ENCODE data around the gene PML.

Gene PML, protein sequence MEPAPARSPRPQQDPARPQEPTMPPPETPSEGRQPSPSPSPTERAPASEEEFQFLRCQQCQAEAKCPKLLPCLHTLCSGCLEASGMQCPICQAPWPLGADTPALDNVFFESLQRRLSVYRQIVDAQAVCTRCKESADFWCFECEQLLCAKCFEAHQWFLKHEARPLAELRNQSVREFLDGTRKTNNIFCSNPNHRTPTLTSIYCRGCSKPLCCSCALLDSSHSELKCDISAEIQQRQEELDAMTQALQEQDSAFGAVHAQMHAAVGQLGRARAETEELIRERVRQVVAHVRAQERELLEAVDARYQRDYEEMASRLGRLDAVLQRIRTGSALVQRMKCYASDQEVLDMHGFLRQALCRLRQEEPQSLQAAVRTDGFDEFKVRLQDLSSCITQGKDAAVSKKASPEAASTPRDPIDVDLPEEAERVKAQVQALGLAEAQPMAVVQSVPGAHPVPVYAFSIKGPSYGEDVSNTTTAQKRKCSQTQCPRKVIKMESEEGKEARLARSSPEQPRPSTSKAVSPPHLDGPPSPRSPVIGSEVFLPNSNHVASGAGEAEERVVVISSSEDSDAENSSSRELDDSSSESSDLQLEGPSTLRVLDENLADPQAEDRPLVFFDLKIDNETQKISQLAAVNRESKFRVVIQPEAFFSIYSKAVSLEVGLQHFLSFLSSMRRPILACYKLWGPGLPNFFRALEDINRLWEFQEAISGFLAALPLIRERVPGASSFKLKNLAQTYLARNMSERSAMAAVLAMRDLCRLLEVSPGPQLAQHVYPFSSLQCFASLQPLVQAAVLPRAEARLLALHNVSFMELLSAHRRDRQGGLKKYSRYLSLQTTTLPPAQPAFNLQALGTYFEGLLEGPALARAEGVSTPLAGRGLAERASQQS

DNA sequence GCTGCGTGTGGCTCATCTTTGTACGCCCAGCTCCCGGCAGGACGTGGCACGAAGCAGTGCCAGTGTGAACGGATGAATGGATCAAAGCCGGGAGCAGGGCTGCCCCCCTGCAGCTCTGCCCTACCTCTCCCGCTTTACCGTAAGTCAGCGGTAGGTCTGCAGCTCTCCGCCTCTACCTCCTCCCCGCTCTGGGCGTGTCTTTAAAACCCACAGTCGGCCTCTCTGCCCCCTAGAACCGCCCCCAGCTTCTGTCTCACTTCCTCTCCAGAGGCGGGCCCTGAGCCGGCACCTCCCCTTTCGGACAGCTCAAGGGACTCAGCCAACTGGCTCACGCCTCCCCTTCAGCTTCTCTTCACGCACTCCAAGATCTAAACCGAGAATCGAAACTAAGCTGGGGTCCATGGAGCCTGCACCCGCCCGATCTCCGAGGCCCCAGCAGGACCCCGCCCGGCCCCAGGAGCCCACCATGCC is at the start of gene PML:
Gene PML, plus strand, starts transcription at position 304 of the 471 bp plus-strand sequence. Its CDS starts 97 bp downstream, at position 401.
- TF ChIP-seq JUND (IDR thresholded peaks at IDR 0.05; ENCODE audit: low read depth): no peak
- peak; percentile 96 for DNase-seq (ENCODE audit: low read depth in 1 of 2, low spot score in 1 of 2)
- in situ Hi-C loops (cut with HindIII; ENCODE audit: low pct_unique_long_range_greater_than_20kb, low sequenced_read_pairs): no loop called here

DNA sequence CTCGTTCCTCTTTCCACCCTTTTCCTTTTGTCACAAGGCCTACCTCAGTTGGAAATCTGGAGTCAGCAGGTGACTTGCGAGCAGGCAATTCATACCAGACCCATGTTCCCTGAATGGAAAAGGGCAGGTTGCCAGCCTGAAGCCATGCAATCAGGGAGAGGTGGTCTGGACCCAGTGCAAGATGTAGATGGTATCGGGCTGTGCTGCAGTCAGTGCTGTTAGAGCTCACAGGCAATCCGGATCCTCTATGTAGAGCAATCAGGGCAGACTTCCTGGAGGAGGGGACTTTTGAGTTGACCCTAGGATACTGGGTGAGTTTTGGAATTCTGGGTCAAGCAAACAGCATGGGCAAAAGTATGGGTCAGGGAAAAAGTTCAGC is 49.4 kb upstream of the PML start:
- in situ Hi-C loops (cut with HindIII; ENCODE audit: low pct_unique_long_range_greater_than_20kb, low sequenced_read_pairs): no loop called here
- no peak for TF ChIP-seq JUND (IDR thresholded peaks at IDR 0.05; ENCODE audit: low read depth)
- DNase-seq (ENCODE audit: low read depth in 1 of 2, low spot score in 1 of 2): no peak

DNA sequence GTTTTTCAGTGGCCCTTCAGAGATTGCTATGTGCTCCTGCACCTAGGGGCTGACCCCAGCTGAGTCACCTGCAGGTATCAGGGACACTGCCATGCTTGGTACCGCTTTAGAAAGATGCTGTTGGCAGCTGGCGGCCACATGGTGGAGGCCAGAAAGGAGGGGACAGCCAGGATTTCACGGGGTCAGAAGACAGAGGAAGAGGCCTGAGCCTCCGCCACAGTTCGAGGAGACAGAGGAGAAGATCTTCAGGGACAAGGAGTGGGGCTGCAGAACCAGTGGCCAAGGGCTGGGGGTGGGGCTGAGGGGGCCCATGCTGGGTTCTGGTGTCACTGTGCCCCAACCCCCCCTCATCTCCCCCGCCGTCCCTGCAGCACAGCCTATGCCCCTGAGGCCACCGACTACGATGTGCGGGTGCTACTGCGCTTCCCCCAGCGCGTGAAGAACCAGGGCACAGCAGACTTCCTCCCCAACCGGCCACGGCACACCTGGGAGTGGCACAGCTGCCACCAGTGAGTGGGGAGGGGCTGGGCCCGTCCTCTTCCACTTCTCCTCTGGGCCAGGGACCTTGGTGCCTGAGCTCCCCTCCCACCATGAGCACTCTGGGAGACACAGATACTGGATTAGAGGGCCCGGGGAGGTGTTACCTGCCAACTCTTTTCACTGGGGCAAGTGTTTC is 48.3 kb upstream of the PML start:
- TF ChIP-seq JUND (IDR thresholded peaks at IDR 0.05; ENCODE audit: low read depth): no peak
- no peak for DNase-seq (ENCODE audit: low read depth in 1 of 2, low spot score in 1 of 2)
- in situ Hi-C loops (cut with HindIII; ENCODE audit: low pct_unique_long_range_greater_than_20kb, low sequenced_read_pairs): no loop called here

DNA sequence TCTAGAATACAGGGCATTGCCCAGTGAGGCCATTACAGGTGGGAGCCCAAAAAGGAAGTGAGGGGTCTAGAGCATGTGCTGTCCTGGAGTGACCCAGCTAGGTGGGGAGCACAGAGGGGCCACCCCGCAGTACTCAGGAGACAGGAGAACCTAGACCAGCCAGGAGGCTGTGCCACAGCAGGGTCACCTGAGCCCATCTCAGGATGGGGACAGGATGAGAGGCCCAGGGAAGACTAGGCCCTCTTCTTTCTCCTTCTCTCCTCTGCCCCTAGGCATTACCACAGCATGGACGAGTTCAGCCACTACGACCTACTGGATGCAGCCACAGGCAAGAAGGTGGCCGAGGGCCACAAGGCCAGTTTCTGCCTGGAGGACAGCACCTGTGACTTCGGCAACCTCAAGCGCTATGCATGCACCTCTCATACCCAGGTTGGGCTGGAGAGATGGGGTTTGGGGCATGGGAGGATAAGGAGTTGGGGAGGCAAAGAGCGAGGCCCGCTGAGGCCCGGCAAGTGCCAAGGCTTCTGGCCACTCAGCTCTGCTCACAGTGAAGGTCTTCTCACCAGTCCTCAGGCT is 47.6 kb upstream of the PML start:
- no peak for DNase-seq (ENCODE audit: low read depth in 1 of 2, low spot score in 1 of 2)
- in situ Hi-C loops (cut with HindIII; ENCODE audit: low pct_unique_long_range_greater_than_20kb, low sequenced_read_pairs): no loop called here

DNA sequence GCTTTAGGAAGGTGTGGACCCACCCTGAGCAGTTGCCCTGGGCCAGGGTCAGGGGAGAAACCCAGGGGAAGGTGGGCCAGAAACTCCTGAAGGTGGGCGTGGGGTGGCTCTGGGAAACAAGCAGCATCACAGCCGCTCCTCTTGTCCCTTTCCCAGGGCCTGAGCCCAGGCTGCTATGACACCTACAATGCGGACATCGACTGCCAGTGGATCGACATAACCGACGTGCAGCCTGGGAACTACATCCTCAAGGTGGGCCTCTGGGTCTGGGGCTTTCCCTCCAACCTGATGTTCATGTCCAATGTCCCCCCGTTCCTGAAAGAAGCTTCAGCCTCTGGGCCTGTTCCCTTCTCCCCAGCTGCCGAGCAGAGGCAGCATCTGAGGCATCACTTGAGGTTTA is 46.9 kb upstream of the PML start:
- in situ Hi-C loops (cut with HindIII; ENCODE audit: low pct_unique_long_range_greater_than_20kb, low sequenced_read_pairs): no loop called here
- no peak for DNase-seq (ENCODE audit: low read depth in 1 of 2, low spot score in 1 of 2)
- no peak for TF ChIP-seq JUND (IDR thresholded peaks at IDR 0.05; ENCODE audit: low read depth)

More for the DNA sequence above, 47.6 kb upstream of the PML start:
- TF ChIP-seq JUND (IDR thresholded peaks at IDR 0.05; ENCODE audit: low read depth): no peak

DNA sequence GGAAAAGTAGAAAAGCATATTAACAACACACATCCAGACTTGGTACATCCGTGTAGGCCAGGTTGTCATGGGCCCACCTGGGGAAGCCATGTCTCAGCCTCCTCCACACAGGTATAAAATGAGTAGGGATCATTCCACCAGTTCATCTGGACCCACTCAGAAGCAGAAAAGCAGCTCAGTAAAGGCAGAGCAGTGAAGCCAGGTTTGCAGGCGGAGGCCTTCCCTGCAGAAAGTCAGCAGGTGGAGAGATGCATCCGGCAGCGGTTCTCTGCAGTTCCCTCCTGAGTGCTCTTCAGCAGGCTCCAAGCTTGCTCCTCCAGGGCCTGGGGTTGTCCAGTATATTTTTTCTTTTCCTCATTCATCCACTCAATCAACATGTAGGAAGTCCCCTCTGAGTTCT is 46.1 kb upstream of the PML start:
- no peak for DNase-seq (ENCODE audit: low read depth in 1 of 2, low spot score in 1 of 2)
- TF ChIP-seq JUND (IDR thresholded peaks at IDR 0.05; ENCODE audit: low read depth): no peak
- in situ Hi-C loops (cut with HindIII; ENCODE audit: low pct_unique_long_range_greater_than_20kb, low sequenced_read_pairs): no loop called here

DNA sequence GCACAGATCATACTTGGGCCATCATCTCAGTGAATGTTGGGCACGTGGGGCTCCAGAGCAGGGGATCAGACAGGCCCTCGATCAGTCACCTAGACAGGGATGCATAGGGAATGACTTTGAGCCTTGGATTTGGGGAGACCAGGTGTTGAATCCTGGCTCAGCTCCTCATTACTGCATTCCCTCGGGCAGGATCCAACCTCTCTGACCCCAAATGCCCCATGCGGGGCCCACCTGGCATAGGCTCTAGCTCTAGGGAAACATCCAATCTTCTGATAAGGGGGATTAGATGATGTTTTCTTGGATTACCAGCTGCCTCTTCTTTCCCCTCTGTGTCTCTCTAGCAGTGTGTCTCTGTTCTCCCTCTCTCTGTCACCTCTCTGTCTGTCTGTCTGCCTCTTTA is 45.5 kb upstream of the PML start:
- no peak for DNase-seq (ENCODE audit: low read depth in 1 of 2, low spot score in 1 of 2)
- in situ Hi-C loops (cut with HindIII; ENCODE audit: low pct_unique_long_range_greater_than_20kb, low sequenced_read_pairs): no loop called here

DNA sequence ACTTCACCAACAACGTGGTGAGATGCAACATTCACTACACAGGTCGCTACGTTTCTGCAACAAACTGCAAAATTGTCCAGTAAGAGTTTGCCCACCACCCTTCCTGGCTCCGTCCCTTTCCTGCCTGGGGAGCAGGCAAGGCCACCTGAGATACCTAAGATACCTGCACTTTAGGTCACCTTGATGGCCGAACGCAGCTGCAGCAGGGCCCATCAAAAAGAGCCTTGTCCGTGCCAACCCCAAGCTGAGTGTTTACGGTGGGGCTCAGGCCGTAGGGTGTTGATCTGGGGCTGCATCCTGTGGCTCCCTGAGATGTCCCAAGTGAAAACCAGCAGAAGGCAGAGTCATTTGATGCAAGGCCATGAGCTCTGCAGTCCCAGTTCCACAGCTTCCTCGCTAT is 45.0 kb upstream of the PML start:
- no peak for DNase-seq (ENCODE audit: low read depth in 1 of 2, low spot score in 1 of 2)
- in situ Hi-C loops (cut with HindIII; ENCODE audit: low pct_unique_long_range_greater_than_20kb, low sequenced_read_pairs): no loop called here

More for the DNA sequence above, 45.5 kb upstream of the PML start:
- no peak for TF ChIP-seq JUND (IDR thresholded peaks at IDR 0.05; ENCODE audit: low read depth)

DNA sequence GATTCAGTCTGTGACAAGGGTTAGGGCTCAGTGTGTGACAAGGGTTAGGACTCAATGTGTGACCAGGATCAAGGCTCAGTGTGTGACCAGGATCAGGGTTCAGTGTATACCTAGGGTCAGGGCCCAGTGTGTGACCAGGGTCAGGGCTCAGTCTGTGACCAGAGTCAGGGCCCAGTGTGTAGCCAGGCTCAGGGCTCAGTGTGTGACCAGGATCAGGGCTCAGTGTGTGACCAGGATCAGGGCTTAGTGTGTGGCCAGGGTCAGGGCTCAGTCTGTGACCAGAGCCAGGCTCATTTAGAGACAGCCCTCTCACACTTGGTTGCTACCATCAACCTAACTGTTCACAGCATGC is 44.1 kb upstream of the PML start:
- no peak for DNase-seq (ENCODE audit: low read depth in 1 of 2, low spot score in 1 of 2)
- TF ChIP-seq JUND (IDR thresholded peaks at IDR 0.05; ENCODE audit: low read depth): no peak
- in situ Hi-C loops (cut with HindIII; ENCODE audit: low pct_unique_long_range_greater_than_20kb, low sequenced_read_pairs): no loop called here

More for the DNA sequence above, 45.0 kb upstream of the PML start:
- no peak for TF ChIP-seq JUND (IDR thresholded peaks at IDR 0.05; ENCODE audit: low read depth)

DNA sequence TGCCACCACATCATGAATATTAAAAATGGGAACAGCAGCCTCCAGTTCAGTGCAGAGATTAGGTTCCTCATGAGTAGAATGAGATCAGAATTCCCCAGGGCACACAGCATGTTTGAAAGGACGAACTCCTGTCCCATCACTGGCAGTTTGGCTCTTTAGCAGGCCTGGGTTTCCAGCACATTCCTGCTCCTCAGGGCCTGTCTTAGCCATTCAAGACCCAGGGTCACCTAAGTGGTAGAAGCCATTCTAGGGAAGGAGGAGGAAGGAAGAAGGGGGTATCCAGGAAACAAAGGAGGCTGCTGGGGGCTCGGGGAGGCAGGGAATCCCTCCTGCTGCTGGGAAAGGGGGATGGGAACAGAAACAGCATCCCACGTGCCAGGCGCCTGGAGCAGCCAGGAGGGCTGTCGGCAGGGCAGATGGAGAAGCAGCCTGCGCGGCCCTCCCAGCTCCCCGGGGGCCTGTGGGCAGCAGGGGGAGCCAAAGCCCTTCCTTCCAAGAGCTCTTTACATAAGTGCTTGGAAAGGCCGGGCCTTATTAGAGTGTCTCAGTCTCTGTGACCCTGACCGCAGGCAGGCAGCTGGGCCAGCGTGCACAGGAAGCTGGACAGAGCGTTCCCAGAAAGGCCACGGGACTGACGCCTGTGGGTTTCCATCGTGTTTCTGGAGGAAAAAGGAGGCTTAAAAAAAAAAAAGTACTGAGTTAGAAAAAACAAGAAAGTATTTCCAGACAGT is 43.5 kb upstream of the PML start:
- TF ChIP-seq JUND (IDR thresholded peaks at IDR 0.05; ENCODE audit: low read depth): no peak
- peak; percentile 71 to 80 for DNase-seq (ENCODE audit: low read depth in 1 of 2, low spot score in 1 of 2)
- in situ Hi-C loops (cut with HindIII; ENCODE audit: low pct_unique_long_range_greater_than_20kb, low sequenced_read_pairs): no loop called here

DNA sequence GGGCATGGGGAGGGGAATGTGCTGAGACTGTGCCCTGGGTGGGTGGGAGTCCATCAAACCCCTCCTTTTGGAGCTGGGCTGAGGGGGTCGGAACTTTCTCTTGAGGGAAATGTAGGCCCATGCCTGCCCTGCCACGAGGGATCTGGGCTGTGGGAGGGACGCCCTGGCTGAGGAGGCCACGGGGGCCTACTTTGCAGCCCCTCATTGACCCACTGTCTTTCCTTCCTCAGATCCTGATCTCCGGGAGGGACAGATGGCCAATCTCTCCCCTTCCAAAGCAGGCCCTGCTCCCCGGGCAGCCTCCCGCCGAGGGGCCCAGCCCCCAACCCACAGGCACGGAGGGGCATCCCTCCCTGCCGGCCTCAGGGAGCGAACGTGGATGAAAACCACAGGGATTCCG is 42.9 kb upstream of the PML start:
- TF ChIP-seq JUND (IDR thresholded peaks at IDR 0.05; ENCODE audit: low read depth): no peak
- no peak for DNase-seq (ENCODE audit: low read depth in 1 of 2, low spot score in 1 of 2)
- in situ Hi-C loops (cut with HindIII; ENCODE audit: low pct_unique_long_range_greater_than_20kb, low sequenced_read_pairs): no loop called here

Data from T47D (cell line).